K562 (cell line): ENCODE results near the gene PUSL1.

Experiments used
- CTCF ChIP-seq, 3 experiments: IDR thresholded peaks in 2 of 3; conservative IDR thresholded peaks in 1 of 3; 2 replicates each; pipeline ENCODE4 v1.5.1; 2011 to 2012; ENCODE audit warnings: low read length in 3 of 3, mild to moderate bottlenecking in 3 of 3, control low read depth in 2 of 3, improper control_type of control experiment in 1 of 3, inconsistent platforms in 1 of 3, low read depth in 1 of 3, mixed read lengths in 1 of 3, moderate library complexity in 1 of 3; ENCODE audit not compliant: insufficient read depth in 2 of 3
- FOXJ2 ChIP-seq: fragments of 200-800 bp; sonication (Bioruptor generic); IDR thresholded peaks from 2 replicates; pipeline ENCODE4 v1.6.1; 2016; ENCODE audit warnings: missing genetic modification characterization, missing compliant biosample characterization
- HDGF ChIP-seq: fragments of 450-650 bp; IDR thresholded peaks from 2 replicates; pipeline ENCODE4 v1.6.1; 2016
- KLF10 ChIP-seq: fragments of 250-450 bp; sonication (Bioruptor Pico); IDR thresholded peaks from 2 replicates; pipeline ENCODE4 v1.6.1; 2021; ENCODE audit warnings: matching md5 sums

- TF ChIP-seq CTCF (IDR thresholded peaks at IDR 0.05 in 2 of 3, conservative IDR thresholded peaks at IDR 0.05 in 1 of 3; ENCODE audit: insufficient read depth in 2 of 3, low read depth in 1 of 3, low read length in 3 of 3): no peak
- no peak for TF ChIP-seq HDGF
- TF ChIP-seq FOXJ2: no peak
- no peak for TF ChIP-seq KLF10
These were observed 40.2 kb downstream of the PUSL1 start for GRCh38 chr1:1348420-1349255.
